Neural cell (in vitro differentiated cells): ENCODE data around the gene NTPCR.

Source experiments
- CTCF ChIP-seq: fragments of 450-650 bp; IDR thresholded peaks from 2 replicates; pipeline ENCODE4 v1.5.1; 2014; ENCODE audit warnings: antibody characterized with exemption, mild to moderate bottlenecking, moderate library complexity; ENCODE audit not compliant: poor library complexity, severe bottlenecking
- EZH2 ChIP-seq: fragments of 200-600, 300-800 bp; shearing (Covaris generic), sonication (generic); IDR thresholded peaks from 2 replicates; pipeline ENCODE4 v1.6.1; 2014; ENCODE audit warnings: antibody characterized with exemption, low read length, borderline replicate concordance, mild to moderate bottlenecking; ENCODE audit not compliant: insufficient read depth, poor library complexity, severe bottlenecking

- TF ChIP-seq CTCF (no peak), EZH2 (no peak)
Observed at GRCh38 chr1:233015965-233016364, 65.6 kb downstream of the NTPCR start.
